HepG2 (cell line): ENCODE measurements around the gene RGS14. TPM values are rescaled to one million over a fixed set of nuclear protein-coding genes. Genes with fewer than 3 reads are reported as not detected.

Experiments
- ARNT ChIP-seq: fragments of 450-650 bp; IDR thresholded peaks from 2 replicates; pipeline ENCODE4 v1.6.1; 2017
- ARNTL ChIP-seq: sonication (generic); formaldehyde crosslinking; IDR thresholded peaks from 2 replicates; pipeline ENCODE4 v1.4.0; 2020; ENCODE audit warnings: mild to moderate bottlenecking, missing genetic modification reagents
- CHCHD3 ChIP-seq: sonication (generic); formaldehyde crosslinking; IDR thresholded peaks from 2 replicates; pipeline ENCODE4 v1.8.0; 2022; ENCODE audit warnings: mild to moderate bottlenecking, missing genetic modification reagents, moderate library complexity
- ETV6 ChIP-seq: sonication (generic); formaldehyde crosslinking; conservative IDR thresholded peaks from 2 replicates; pipeline ENCODE4 v1.4.0; 2020; ENCODE audit warnings: missing genetic modification reagents
- KDM4B ChIP-seq: sonication (generic); formaldehyde crosslinking; IDR thresholded peaks from 2 replicates; pipeline ENCODE4 v1.4.0; 2020; ENCODE audit warnings: missing genetic modification reagents
- KDM6A ChIP-seq: IDR thresholded peaks from 2 replicates; pipeline ENCODE4 v1.6.1; 2016; ENCODE audit warnings: low read depth
- MXD1 ChIP-seq: sonication (generic); formaldehyde crosslinking; IDR thresholded peaks from 2 replicates; pipeline ENCODE4 v1.4.0; 2020; ENCODE audit warnings: mild to moderate bottlenecking, missing genetic modification reagents
- NCOA2 ChIP-seq: sonication (generic); formaldehyde crosslinking; IDR thresholded peaks from 2 replicates; pipeline ENCODE4 v1.8.0; 2022; ENCODE audit warnings: inconsistent platforms
- NR1H2 ChIP-seq: sonication (generic); formaldehyde crosslinking; IDR thresholded peaks from 2 replicates; pipeline ENCODE4 v1.8.1; 2022; ENCODE audit warnings: low read depth, missing genetic modification reagents, borderline replicate concordance
- PHB2 ChIP-seq: fragments of 450-650 bp; IDR thresholded peaks from 2 replicates; pipeline ENCODE4 v1.6.1; 2018; ENCODE audit not compliant: partially characterized antibody
- SMC3 ChIP-seq: IDR thresholded peaks from 2 replicates; pipeline ENCODE4 v1.6.1; 2011; ENCODE audit warnings: low read length, improper control_type of control experiment
- ZBTB2 ChIP-seq: sonication (generic); formaldehyde crosslinking; IDR thresholded peaks from 2 replicates; pipeline ENCODE4 v1.8.0; 2022; ENCODE audit warnings: low read depth, missing genetic modification reagents
- ZBTB39 ChIP-seq: sonication (generic); formaldehyde crosslinking; IDR thresholded peaks from 2 replicates; pipeline ENCODE4 v1.5.0; 2020; ENCODE audit warnings: missing genetic modification reagents
- ZFAT ChIP-seq: sonication (generic); formaldehyde crosslinking; conservative IDR thresholded peaks from 2 replicates; pipeline ENCODE4 v1.8.1; 2023; ENCODE audit warnings: missing genetic modification reagents, inconsistent platforms
- ZFYVE20 ChIP-seq: sonication (generic); formaldehyde crosslinking; IDR thresholded peaks from 2 replicates; pipeline ENCODE4 v1.8.0; 2023; ENCODE audit warnings: low read depth, mild to moderate bottlenecking, moderate library complexity, missing genetic modification reagents, borderline replicate concordance
- ZNF235 ChIP-seq: sonication (generic); formaldehyde crosslinking; IDR thresholded peaks from 2 replicates; pipeline ENCODE4 v1.8.1; 2023; ENCODE audit warnings: mild to moderate bottlenecking, missing genetic modification reagents, borderline replicate concordance
- ZNF484 ChIP-seq: sonication (generic); formaldehyde crosslinking; IDR thresholded peaks from 2 replicates; pipeline ENCODE4 v1.5.1; 2020; ENCODE audit warnings: mild to moderate bottlenecking, low read depth, missing genetic modification reagents, borderline replicate concordance
- ZNF598 ChIP-seq: sonication (generic); formaldehyde crosslinking; IDR thresholded peaks from 2 replicates; pipeline ENCODE4 v1.5.1; 2020; ENCODE audit warnings: mild to moderate bottlenecking, missing genetic modification reagents, borderline replicate concordance
- ZNF687 ChIP-seq: sonication (generic); formaldehyde crosslinking; IDR thresholded peaks from 2 replicates; pipeline ENCODE4 v1.5.1; 2020; ENCODE audit warnings: mild to moderate bottlenecking, missing genetic modification reagents, moderate library complexity
- ZNF713 ChIP-seq: sonication (generic); formaldehyde crosslinking; IDR thresholded peaks from 2 replicates; pipeline ENCODE4 v1.4.0; 2020; ENCODE audit warnings: mild to moderate bottlenecking, missing genetic modification reagents
- ZNF768 ChIP-seq: sonication (generic); formaldehyde crosslinking; IDR thresholded peaks from 2 replicates; pipeline ENCODE4 v1.4.0; 2020; ENCODE audit warnings: missing genetic modification reagents
- ZNF891 ChIP-seq: sonication (generic); formaldehyde crosslinking; IDR thresholded peaks from 2 replicates; pipeline ENCODE4 v1.5.0; 2020; ENCODE audit warnings: mild to moderate bottlenecking, missing genetic modification reagents
- polyA plus RNA-seq, 8 experiments: library from polyadenylated mRNA; depleted of rRNA in 3 of 8; stranded (reverse) in 7 of 8; unstranded in 1 of 8; fragments of >200 nt; fragmentation: Illumina TruSeq in 4 of 8; extraction: Trizol in 4 of 8; gene quantifications; 2 replicates each; pipeline versions ENCODE4 v1.2.1 to v1.2.3, GENCODE V29; 2011 to 2016; ENCODE audit warnings: low read depth in 4 of 8, missing spikeins in 1 of 8, mixed read lengths in 1 of 8; ENCODE audit not compliant: insufficient read depth in 1 of 8
- total RNA-seq, 5 experiments: library from RNA; depleted of rRNA; stranded (reverse); fragments of >200 nt; fragmentation: Illumina TruSeq; extraction: Trizol; gene quantifications; 2 replicates each; pipeline ENCODE4 v1.2.3, GENCODE V29; 2016; ENCODE audit warnings: low read depth in 1 of 5

Gene RGS14
- total and polyA plus RNA-seq, 2 of the 13 experiments (the other 11 are each of a cell fraction or from before 2014, with no cell fraction given): 11.1 to 17.2 TPM

GRCh38 chr5:177403792-177404640 lies 46.3 kb downstream of the RGS14 start (continued):
- TF ChIP-seq CHCHD3 (CRISPR knock-in tag): no peak
- TF ChIP-seq ZNF687 (CRISPR knock-in tag): peak; percentile 78
- no peak for TF ChIP-seq ARNT
- no peak for TF ChIP-seq KDM6A (CRISPR knock-in tag)
- TF ChIP-seq ETV6 (CRISPR knock-in tag): no peak; the same call in 1 of the 2 replicates
- TF ChIP-seq ZNF768 (CRISPR knock-in tag): 0 out of 2 replicates have a peak, but pooled peaks have one; percentile 39
- no peak for TF ChIP-seq ZNF713 (CRISPR knock-in tag)
- TF ChIP-seq ZBTB39 (CRISPR knock-in tag): 0 out of 2 replicates have a peak, but pooled peaks have one; percentile 36
- no peak; the same call in 1 of the 2 replicates for TF ChIP-seq ZNF598 (CRISPR knock-in tag)
- TF ChIP-seq ARNTL (CRISPR knock-in tag): no peak
- TF ChIP-seq MXD1 (CRISPR knock-in tag): peak; percentile 46; the same call in 1 of the 2 replicates
- TF ChIP-seq ZBTB2: no peak
- no peak for TF ChIP-seq ZFAT (CRISPR knock-in tag)
- no peak for TF ChIP-seq ZFYVE20 (CRISPR knock-in tag)
- no peak for TF ChIP-seq SMC3
- TF ChIP-seq ZNF484 (CRISPR knock-in tag): no peak
- TF ChIP-seq PHB2: no peak
- peak; percentile 49; the same call in 1 of the 2 replicates for TF ChIP-seq ZNF235 (CRISPR knock-in tag)
- TF ChIP-seq NCOA2 (CRISPR knock-in tag): no peak
- TF ChIP-seq NR1H2 (CRISPR knock-in tag): no peak
- no peak for TF ChIP-seq ZNF891 (CRISPR knock-in tag)
- TF ChIP-seq KDM4B: no peak
